ENCODE data around the gene CCDC106.
A peak's percentile ranks its signal among the peaks of the same experiment; 100 is the strongest.

The CCDC106 gene

DNA sequence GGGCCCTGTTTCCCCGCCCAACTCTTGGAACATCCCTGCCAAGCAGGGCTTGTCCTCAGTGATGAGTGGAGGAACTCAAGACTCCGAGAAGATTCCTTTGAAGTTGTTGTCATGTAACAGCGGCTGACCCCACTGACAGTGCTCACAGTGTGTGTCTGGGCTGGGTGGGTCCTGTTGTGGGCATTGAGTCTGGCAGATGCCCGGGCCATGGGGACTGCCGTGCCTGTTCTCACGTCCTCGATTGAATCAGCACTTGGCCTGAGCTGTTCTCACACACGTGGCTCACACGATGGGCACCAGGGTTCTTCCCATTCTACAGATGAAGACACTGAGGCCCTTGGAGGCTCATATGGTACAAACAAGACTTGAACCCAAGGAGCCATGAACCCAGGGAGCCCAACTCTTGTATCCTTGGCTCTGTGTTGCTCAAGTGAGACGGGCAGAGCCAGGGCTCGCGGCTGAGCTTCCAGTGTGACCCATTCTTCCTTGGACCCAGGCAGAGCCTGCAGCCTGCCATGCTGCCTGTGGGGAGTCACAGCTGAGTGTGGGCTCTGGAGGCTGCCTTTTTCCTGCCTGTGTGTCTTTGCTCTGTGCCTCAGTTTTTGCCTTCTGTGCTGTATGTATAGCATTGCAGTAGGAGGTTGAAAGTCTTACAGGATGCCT lies 18.5 kb downstream of the CCDC106 start:
- no peak for FAIRE-seq
- no peak for DNase-seq (ENCODE audit: insufficient read length, low spot score)

DNA sequence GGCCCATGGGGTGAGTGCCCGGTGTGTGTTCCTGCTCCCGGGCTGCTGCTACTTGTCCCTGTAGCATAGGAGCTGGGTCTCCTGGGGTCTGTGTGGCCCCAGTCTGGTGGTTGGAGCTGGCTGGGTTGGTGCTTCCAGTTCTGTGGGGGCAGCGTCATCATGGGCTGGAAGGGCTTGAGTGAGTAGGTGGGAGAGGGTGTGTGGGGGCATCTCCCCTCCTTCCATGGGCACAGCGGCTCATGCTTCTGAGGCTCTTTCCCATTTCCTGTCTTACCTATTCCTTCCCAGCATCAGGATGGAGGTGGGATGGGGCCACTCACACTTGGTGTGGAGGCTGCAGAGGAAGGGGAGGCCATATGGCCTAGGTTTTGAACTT lies 19.0 kb downstream of the CCDC106 start:
- DNase-seq (ENCODE audit: insufficient read length, low spot score) = no peak
- no peak for FAIRE-seq

DNA sequence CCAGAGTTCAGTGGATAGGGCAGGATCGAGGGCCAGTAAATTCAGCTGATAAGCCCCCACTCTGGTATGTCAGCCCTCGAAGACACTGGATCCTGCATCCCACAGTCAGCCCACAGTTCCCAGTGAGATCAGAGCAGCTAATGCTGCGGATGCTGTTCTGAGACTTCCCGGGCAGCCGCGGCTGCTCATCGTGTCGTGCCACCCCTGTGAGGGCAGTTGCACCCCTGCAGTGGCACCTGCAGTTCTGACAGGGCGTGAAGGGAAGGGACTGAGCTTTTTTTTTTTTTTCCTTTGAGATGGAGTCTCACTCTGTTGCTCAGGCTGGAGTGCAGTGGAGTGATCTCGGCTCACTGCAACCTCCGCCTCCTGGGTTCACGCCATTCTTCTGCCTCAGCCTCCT lies 19.5 kb downstream of the CCDC106 start:
- DNase-seq (ENCODE audit: insufficient read length, low spot score) (no peak), FAIRE-seq (no peak)

DNA sequence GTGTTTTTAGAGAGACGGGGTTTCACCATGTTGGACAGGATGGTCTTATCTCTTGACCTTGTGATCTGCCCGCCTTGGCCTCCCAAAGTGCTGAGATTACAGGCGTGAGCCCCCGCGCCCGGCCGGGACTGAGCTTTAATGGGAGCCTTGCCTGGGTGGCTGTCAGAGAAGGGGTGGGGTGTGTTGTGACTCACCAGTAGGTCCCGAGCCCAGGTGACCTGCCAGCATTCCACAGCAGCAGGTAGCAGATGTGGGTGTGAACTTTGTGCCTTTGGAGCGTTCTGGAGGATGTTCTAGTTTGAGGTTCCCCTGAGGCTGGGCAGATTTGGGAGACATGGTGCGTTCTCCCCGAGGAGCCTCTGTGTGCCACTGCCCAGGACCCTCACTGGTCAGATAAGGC lies 19.9 kb downstream of the CCDC106 start:
- no peak for FAIRE-seq
- no peak for DNase-seq (ENCODE audit: insufficient read length, low spot score)

DNA sequence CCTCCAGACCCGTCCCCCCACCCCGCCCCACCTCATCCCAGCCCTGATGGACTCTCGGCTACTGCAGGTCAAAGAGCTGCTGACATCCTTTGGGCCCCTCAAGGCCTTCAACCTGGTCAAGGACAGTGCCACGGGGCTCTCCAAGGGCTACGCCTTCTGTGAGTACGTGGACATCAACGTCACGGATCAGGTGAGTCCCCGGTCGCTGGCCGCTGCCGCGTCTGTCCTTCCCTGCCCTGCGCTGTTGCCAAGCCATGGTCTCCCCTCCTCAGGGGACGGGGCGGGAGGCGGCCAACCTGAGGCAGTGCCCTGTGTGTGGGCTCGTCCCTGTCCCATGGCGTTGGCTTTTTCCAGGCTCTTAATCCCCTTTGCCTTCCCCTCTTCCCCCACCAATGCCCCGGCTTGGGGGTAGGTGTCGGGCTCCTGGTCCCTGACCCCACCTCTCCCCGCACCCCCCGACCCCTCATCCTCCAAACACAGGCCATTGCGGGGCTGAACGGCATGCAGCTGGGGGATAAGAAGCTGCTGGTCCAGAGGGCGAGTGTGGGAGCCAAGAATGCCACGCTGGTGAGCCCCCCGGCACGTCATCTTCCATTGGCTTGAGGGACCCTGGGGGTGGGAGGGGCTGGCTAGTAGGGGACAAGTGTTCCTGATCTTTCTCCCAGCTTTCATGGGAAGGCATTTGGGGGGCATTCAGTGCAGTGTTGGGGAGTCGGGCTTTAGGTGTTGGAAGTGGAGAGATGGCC lies 20.8 kb downstream of the CCDC106 start:
- DNase-seq (ENCODE audit: insufficient read length, low spot score) (no peak), FAIRE-seq (no peak)

DNA sequence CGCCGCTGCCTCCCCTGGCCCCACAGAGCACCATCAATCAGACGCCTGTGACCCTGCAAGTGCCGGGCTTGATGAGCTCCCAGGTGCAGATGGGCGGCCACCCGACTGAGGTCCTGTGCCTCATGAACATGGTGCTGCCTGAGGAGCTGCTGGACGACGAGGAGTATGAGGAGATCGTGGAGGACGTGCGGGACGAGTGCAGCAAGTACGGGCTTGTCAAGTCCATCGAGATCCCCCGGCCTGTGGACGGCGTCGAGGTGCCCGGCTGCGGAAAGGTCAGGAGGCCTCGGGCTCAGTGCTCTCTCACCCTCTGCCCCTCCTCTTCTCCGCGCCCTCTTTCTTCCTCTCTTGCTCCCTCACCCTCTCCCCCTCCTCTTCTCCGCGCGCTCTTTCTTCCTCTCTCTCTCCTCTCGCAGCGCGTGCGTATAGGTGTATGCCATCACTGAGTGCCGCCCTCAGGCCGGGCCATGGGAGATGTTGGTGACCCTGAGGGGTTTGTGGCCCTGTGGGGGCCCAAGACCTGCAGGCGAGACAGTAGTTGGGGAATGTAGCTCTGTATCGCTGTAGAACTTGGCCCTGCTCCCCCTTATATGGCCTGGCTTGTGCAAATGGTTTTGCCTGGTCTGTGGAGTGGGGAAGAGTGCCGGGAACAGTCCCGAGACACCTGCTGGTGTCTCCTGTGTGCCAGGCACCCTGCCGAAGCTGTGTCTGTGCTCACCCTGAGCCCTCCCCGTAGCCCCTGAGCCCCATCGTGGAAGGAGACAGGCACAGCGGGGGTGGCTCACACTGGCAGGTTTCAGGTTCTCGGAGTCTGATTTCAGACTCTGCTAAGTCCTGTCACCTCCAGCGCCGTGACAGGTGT lies 21.6 kb downstream of the CCDC106 start:
- DNase-seq (ENCODE audit: insufficient read length, low spot score) = no peak
- FAIRE-seq = no peak

DNA sequence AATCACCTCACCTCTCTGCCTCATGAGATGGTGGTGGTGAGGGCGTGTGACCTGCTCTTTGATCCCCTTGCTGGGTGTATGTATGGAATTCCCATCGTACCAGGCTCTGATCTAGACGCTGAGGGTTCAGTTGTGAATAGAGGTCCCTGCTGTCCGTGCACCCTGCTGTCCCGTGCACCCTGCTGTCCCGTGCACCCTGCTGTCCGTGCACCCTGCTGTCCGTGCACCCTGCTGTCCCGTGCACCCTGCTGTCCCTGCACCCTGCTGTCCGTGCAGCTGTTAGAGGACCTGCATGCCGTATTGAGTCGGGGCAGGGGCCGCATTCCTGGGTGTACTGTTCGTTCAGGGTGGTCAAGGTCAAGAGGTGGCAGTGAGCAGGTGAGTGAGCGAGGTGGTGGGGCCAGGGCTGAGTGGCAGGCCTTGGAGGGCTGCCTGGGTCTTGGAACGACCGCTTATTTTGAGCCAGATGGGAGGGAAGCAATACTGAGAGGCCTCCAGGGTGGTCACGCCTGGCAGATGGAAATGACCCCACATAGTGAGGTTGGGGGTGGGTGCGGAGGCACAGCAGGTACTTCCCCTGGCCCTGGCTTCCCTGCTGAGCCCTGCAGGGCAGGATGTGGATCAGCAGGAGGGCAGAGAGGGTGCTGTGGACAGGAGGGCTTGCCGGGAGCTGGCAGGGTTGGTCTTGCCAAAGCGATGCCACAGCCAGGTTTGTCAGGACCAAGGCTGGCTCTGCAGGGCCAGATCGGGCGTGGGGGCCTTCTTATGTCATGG lies 22.5 kb downstream of the CCDC106 start:
- peak; percentile 100 for FAIRE-seq

DNA sequence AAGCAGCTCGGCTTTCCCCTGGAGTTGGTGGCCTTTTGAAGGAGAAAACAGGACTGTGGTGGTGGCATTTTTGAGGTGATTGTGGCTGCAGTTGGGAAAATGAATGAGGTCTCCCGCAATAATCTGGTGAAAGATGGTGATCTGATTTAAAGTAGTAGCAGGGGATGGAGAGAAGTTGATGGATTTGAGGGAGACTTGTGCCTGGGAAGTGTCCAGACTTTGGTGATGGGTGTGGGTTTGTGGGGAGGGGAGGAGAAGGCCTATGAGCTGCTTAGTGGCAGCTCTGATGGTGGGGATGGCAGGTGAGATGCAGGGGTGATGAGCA lies 23.0 kb downstream of the CCDC106 start:
- FAIRE-seq = no peak
- DNase-seq (ENCODE audit: insufficient read length, low spot score) = no peak

More for the DNA sequence above, 22.5 kb downstream of the CCDC106 start:
- no peak for DNase-seq (ENCODE audit: insufficient read length, low spot score)

DNA sequence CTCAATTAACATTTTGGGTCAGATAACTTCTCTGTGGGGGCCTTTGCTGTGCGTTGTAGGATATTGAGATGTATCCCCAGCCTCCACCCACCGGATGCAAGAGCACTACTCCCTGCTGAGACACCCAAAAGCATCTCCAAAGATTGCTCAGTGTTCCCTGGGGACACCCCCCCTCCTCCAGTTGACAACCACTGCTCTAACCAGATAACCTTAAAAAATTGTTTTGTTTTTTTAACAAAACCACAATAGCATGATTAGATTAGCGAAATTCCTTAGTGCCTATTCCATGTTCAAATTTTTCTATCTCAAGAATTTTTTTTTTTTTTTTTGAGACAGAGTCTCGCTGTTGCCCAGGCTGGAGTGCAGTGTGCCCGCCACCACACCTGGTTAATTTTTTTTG lies 24.4 kb downstream of the CCDC106 start:
- no peak for DNase-seq (ENCODE audit: insufficient read length, low spot score)
- FAIRE-seq = no peak

DNA sequence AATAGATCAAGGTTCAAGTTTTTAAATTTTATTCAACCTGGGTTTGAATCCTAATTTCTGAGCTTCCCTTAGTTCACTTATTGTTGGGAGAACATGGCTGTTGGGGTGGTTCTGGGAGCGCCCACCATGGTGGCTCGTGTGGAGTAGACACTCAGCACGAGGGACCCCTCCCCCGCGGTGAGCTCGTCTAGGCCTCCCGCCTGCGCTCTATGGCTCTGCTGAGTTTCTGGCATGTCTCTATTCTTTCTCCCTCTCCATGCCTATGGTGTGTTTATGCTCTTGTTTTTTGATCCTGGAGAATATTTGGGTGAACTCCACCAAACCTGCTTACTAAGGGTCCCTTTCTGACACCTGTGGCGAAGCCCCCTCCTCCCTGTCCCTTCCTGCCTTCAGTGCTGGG lies 25.5 kb downstream of the CCDC106 start:
- FAIRE-seq (no peak), DNase-seq (ENCODE audit: insufficient read length, low spot score) (no peak)

DNA sequence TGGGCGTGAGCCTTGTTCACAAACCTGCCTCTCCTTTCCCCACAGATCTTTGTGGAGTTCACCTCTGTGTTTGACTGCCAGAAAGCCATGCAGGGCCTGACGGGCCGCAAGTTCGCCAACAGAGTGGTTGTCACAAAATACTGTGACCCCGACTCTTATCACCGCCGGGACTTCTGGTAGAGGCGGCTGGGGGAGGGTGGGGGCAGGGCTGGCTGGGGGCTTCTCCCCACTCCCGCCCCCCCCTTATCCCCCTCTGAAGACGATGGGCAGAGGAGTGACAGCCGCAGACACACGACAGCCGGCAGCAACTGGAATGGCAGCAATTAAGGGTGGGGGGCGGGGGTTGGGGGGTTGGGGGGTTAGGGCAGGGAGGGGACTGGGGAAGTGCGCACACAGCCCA lies 25.9 kb downstream of the CCDC106 start:
- FAIRE-seq = no peak
- DNase-seq (ENCODE audit: insufficient read length, low spot score) = no peak

DNA sequence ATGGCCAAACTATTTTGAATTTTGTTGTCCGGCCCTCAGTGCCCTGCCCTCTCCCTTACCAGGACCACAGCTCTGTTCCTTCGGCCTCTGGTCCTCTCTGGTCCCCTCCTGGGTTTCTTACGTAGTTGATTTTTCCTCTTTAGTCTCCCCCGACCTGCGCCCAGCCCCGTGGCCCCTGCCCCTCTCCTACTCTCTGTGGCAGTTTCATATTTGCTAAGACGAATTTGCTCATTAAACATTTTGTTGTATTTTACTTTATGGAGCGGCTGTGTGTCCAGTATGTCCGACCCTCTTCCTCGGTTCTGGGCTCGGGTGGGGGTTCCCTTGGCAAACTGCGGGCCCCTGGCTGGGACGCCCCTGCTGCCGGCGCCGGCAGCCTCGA lies 26.4 kb downstream of the CCDC106 start:
- no peak for DNase-seq (ENCODE audit: insufficient read length, low spot score)
- no peak for FAIRE-seq

DNA sequence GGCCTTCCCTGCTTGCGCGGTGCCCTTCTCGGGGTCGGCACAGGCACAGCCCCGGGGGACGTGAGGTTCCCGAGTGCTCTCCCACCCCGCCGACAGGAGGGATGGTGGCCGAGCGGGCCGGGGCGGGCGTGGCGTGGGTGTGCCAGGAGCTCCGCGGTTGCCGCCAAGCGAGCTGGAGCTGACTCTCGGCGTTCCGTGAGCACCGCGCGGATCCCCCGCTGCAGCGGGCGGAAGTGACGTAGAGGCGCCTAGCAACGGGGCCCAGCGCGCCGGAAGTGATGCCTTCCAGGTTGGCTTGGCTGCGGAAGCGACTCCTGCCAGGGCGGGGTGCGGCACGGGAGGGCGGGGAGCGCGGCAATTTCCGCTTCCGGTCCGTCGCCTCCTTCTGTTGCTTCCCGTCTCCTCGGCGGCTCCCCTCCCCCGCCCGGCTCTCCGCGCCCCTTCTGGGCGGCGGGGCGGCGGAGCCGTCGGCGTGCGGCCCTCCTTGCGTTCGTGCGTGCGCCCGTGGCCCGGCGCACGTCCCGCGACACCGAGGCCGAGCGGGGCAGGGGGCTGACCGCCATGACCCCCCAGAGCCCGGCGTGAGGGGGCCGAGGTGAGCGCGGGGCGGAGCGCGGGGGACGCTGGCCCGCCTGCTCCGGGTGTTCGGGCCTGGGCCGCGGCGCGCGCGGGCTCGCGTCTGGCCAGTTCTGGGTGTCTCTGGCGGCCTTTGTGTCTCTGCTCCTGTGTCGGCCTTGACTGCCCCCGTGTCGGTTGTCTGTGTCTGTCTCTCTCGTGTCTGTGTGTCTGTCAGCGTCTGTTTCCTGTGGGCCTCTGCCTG lies 27.0 kb downstream of the CCDC106 start, which contains the start of gene EPN1:
EPN1 (plus strand) TSS at position 386 of the 820 bp plus-strand sequence. CDS start 3,402 bp downstream, outside the sequence.
- FAIRE-seq = peak; percentile 97
- DNase-seq (ENCODE audit: insufficient read length, low spot score) = peak; percentile 97

DNA sequence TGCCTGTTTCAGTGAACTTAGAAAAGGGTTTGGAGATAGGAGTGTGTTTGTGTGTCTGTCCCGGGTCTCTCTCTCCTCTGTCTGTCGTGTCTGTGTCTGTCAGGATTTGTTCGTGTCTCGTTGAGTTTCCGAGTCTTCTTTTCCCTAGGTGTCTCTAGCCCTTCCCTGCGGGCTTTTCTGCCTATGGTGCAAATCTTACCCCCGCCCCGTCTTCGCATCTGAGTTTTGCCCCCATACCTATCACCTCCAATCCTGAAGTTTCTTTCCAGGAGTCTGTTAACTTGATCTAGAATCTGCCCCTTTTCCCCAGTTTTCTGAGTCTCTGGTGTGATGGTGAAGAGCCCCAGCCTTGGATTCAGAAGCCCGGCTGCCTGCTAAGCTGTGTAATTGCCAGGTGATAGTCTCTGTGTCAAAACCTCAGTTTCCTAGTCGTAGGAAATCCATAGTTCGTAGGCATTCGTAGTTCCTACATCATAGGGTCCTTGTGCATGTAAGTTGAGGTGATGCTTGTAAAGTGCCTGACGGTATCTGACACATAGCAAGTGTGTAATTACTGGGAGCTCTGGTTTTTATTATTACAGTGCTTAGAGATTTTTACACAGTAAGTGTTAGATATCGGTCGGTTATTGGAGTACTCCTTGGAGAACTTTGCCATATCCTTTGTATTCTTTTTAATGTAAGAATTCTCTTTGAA lies 27.8 kb downstream of the CCDC106 start:
- FAIRE-seq (no peak), DNase-seq (ENCODE audit: insufficient read length, low spot score) (no peak)

DNA sequence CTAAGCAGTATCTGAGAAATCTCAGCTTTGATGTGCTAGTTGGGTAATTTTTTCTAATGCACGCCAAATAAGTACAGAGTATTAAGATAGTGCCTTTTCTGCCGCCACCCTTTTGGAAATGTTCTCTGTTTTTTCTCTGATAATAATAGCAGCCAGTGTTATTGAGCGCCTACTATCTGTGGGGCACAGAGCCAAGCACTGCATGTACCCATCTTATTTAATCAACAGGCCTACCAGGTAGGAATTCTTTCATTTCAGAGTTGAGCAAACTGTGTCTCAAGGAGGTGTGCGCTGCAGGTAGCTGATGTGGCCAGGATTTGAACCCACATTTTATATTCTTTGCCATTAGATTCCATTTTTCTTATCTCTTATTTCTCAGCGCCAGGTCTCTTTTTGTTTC lies 28.4 kb downstream of the CCDC106 start:
- FAIRE-seq (no peak), DNase-seq (ENCODE audit: insufficient read length, low spot score) (no peak)

DNA sequence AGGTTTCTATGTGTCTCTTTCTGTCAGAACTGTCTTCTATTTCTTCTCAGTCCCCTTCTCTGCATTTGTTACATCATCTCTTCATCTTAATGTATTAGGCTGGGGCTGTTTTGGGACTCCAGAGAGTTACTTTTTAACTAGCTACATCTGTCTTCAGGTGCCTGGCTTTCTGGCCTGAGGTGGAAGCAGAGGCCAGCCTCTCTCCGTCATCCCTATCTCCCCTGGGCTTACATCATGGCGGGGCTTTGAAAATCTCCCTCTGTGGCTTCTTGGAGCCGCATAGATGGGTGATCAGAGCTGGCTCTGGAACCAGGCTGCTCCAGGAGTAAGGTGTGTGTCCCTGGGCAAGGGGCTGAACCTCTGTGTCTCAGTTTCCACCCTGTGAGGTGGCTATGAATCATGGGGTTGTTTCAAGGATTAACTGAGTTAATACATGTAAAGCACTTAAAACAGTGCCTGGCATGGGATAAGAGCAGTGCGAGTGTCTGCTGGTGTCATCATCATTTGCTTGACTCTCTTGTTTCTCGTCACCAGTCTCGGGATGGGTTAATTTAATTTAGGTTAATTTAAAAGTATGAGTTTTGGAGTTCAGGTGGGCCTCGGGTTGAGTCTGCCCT lies 29.0 kb downstream of the CCDC106 start:
- FAIRE-seq (no peak), DNase-seq (ENCODE audit: insufficient read length, low spot score) (no peak)

DNA sequence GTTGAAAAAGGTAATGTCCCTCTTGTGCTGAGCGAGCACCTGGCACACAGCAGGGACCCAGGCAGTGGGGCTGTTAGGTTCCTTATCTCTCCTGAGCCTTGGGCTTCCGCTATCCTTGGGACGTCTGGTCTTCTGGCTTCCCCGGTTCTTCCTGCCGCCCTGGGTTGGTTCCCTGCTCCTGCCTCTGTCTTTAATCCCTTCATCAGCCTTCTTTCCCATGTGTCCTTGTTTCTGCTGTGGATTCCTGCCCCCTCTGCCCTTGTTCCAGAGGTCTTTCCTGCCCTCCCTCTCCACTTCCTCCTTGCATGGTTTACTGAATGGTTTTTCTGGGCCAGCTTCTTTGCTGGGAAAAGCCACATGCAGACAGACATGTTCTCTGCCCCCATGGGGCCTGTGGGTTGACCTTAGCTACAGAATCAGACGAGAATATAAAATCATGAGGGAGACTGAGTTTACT lies 29.6 kb downstream of the CCDC106 start:
- FAIRE-seq (no peak), DNase-seq (ENCODE audit: insufficient read length, low spot score) (no peak)

DNA sequence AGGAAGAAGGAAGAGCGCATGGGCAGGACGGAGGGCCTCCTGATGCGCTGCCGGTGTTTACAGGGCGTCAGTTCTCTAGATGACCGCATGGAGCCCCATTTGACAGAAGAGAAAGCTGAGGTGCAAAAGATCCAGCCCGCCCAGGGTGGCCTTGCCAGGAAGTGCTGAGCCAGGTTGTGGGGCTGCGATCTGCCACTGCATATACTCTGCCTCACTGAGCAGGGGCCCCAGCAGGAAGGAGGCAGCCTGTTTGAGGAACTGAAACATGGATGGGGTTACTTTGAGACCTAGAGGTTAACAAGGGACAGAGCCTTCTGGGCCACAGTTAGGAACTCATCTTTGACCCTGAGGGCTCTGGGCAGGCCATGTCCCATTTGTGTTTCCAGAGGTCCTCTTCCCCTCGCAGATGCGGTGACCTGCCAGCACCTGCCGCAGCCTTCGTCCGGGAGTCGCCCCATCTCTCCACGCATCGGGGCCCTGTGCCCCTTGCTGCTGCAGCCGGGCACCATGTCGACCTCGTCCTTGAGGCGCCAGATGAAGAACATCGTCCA lies 30.2 kb downstream of the CCDC106 start:
- DNase-seq (ENCODE audit: insufficient read length, low spot score) (no peak), FAIRE-seq (no peak)
